ENCODE measurements around the gene AMD1.

GRCh38 chr6:110828396-110828795 is 46.2 kb upstream of the AMD1 start:
- TF ChIP-seq CTCF (IDR thresholded peaks at IDR 0.05) (no peak), POLR2A (IDR thresholded peaks at IDR 0.05) (no peak)
